ENCODE data around the gene LMTK2. TPM values are rescaled to one million over a fixed set of nuclear protein-coding genes. Genes with fewer than 3 reads are reported as not detected.

Gene LMTK2
- total RNA-seq, 4 donors from 2014 or later, result 22.5 to 31.7 (median 28.4) TPM

DNA sequence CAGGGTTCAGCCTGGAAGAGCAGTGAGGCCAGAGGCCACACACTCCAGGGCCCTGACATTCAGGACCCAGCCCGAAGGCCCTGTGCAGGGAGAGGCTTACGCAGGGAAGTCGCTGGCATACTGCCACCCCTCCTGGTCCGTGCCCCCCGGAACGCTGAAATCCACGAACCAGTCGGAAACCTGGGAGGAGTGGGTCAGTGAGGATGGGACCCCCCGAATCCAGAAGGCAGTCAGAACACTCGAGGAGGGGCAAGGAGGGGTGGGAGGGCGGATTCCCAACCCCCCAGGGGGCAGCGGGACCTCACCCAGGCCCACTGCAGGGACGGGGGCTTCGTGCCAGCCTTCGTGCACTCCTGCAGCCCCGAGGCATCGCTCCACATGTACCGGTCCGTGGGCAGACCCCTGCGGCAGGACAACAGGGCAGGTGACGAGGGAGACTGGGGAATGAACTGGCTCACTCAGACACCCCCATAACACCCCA is 118.1 kb downstream of the LMTK2 start:
- 91% methylated on average over 15 of the region's 21 CpGs for WGBS
- peaks cover 8 to 98% (median 90%) of the 10 kb centered on the region in 4 donors for H3K36me3 ChIP-seq
- H3K9me3 ChIP-seq, result no peaks in the 10 kb centered on the region
- H3K27me3 ChIP-seq, result no peaks in the 10 kb centered on the region
- intact Hi-C loops (cut with DNase I), result no loop called here
- no peaks in the 10 kb centered on the region for H3K4me1 ChIP-seq
- TF ChIP-seq, protein P1, sequence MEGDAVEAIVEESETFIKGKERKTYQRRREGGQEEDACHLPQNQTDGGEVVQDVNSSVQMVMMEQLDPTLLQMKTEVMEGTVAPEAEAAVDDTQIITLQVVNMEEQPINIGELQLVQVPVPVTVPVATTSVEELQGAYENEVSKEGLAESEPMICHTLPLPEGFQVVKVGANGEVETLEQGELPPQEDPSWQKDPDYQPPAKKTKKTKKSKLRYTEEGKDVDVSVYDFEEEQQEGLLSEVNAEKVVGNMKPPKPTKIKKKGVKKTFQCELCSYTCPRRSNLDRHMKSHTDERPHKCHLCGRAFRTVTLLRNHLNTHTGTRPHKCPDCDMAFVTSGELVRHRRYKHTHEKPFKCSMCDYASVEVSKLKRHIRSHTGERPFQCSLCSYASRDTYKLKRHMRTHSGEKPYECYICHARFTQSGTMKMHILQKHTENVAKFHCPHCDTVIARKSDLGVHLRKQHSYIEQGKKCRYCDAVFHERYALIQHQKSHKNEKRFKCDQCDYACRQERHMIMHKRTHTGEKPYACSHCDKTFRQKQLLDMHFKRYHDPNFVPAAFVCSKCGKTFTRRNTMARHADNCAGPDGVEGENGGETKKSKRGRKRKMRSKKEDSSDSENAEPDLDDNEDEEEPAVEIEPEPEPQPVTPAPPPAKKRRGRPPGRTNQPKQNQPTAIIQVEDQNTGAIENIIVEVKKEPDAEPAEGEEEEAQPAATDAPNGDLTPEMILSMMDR (IDR thresholded peaks at IDR 0.05), result no peak
- no peak for TF ChIP-seq POLR2AphosphoS5 (IDR thresholded peaks at IDR 0.05)
- TF ChIP-seq EP300 (IDR thresholded peaks at IDR 0.05), result no peak
- TF ChIP-seq POLR2A (IDR thresholded peaks at IDR 0.05; ENCODE audit: low read depth), result no peak
- no peak for DNase-seq (ENCODE audit: extremely low spot score)
- no peak overlapping the region for H3K27ac ChIP-seq (replicated peaks in 1 of 4)
- H3K4me3 ChIP-seq, result no peak overlapping the region

DNA sequence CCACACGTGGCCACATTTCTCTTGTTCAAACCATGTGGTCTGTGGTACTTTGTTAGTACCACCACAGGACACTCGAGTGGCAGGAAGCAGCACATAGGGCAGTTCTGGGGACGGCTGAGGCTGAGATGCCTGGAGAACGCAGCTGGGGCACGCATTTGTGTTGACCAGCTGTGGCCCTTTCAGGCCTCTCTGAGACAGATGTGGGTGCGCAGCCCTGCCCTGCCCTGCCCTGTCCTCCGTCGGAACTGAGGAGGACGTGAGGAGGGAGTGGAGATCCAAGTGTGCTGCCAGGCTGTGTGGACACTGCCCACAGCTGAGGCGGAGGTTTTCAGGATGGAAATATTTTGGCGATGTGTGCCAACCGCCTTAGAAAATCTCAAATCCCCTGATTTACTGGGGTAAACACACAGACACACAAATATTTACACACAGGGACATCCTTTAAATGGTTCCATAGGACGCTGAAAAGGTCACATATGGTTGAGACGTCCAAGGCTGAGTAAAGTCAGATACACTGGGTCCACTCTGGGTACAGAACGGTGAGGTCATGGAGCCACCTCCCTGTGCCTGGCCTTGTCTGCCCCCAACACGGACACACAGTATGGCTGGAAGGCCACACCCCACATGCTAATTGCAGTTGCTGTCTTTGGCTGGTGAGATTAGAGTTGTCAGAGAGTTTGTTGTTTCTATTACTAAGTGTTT is 119.4 kb downstream of the LMTK2 start:
- Histone ChIP-seq H3K27me3 (no peaks in the 10 kb centered on the region), H3K9me3 (no peaks in the 10 kb centered on the region), H3K36me3 (peaks cover 14 to 96% (median 91%) of the 10 kb centered on the region in 4 donors), H3K27ac (replicated peaks in 1 of 4) (no peak overlapping the region), H3K4me1 (no peaks in the 10 kb centered on the region), H3K4me3 (no peak overlapping the region)
- intact Hi-C loops (cut with DNase I), result no loop called here
- 90% methylated on average over 15 of the region's 16 CpGs for whole genome bisulfite sequencing
- TF ChIP-seq POLR2A (IDR thresholded peaks at IDR 0.05; ENCODE audit: low read depth), result no peak
- DNase-seq (ENCODE audit: extremely low spot score), result no peak

DNA sequence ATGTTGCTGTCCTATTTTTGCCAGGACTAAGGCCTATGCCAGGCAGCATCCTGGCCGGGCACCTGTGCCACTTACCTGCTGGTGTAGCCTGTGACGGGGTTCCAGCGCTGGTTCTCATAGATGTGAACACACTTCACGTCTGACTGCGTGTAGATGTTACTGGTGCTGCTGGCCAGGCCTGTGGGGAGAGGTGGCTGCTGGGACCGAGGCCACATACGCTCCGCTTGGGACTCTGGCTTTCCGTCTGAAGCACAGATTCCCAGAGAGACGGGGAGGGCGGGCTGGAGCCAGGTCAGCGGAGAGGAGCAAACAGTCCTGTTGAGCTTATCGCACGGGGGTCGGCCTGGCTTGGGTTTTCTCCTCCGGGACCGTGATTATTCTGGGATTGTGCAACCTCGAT is 121.3 kb downstream of the LMTK2 start:
- Histone ChIP-seq H3K4me1 (no peaks in the 10 kb centered on the region), H3K27me3 (no peaks in the 10 kb centered on the region), H3K9me3 (no peaks in the 10 kb centered on the region), H3K36me3 (peaks cover 6 to 95% (median 88%) of the 10 kb centered on the region in 4 donors), H3K4me3 (no peak overlapping the region), H3K27ac (replicated peaks in 1 of 4) (no peak overlapping the region)
- no peak for TF ChIP-seq POLR2AphosphoS5 (IDR thresholded peaks at IDR 0.05)
- TF ChIP-seq EP300 (IDR thresholded peaks at IDR 0.05), result no peak
- TF ChIP-seq, protein P1 (IDR thresholded peaks at IDR 0.05), result no peak
- no peak for TF ChIP-seq POLR2A (IDR thresholded peaks at IDR 0.05; ENCODE audit: low read depth)
- intact Hi-C loops (cut with DNase I), result no loop called here
- no peak for DNase-seq (ENCODE audit: extremely low spot score)
- WGBS, result 95% methylated on average over 14 of the region's 18 CpGs

DNA sequence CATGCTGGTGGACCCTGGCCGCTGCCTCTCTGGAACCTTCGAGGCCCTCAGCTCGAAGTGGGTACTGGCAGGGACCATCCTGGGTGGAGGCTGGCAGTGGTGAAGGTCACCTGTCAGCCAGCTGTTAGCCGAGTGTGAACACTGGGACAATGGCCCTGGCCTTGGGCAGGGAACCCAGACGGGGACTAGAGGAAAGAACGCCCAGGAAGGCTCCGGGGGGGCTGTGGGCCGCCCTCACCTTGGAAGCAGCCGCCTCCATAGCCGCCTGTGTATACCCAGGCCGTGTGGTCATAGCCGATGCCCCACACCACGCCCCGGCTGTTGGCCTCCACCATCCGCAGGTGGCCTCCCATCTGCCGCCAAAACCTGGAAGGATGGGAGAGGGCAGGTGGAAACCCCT is 122.1 kb downstream of the LMTK2 start:
- Histone ChIP-seq H3K27ac (replicated peaks in 1 of 4) (no peak overlapping the region), H3K9me3 (no peaks in the 10 kb centered on the region), H3K36me3 (peaks cover 12 to 95% (median 90%) of the 10 kb centered on the region in 4 donors), H3K4me1 (no peaks in the 10 kb centered on the region), H3K27me3 (no peaks in the 10 kb centered on the region), H3K4me3 (no peak overlapping the region)
- intact Hi-C loops (cut with DNase I), result no loop called here
- 92% methylated on average over 10 of the region's 16 CpGs for WGBS
- no peak for DNase-seq (ENCODE audit: extremely low spot score)
- TF ChIP-seq POLR2AphosphoS5 (IDR thresholded peaks at IDR 0.05) (no peak), POLR2A (IDR thresholded peaks at IDR 0.05; ENCODE audit: low read depth) (no peak), EP300 (IDR thresholded peaks at IDR 0.05) (no peak)
- TF ChIP-seq, protein P1 (IDR thresholded peaks at IDR 0.05), result no peak

DNA sequence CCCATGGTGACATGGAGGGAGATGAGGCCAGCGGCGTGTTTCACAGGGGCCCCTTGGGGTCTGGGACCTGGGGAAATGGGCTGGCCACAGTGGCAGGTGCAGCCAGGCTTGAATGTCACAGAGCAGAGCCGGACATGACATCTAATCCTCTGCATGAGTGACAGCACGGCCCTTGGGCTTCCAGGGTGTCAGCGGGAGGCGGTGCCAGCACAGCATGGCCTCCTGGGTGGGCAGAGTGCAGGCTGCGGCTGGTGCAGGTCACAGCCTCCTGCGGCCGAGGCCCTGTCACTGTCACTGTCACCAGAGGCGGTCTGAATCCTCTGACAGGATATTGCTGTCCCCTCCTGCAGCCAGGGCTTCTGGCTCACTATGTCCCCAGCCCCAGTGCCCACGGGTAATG is 122.8 kb downstream of the LMTK2 start:
- H3K36me3 ChIP-seq, result peaks cover 12 to 95% (median 90%) of the 10 kb centered on the region in 4 donors
- TF ChIP-seq POLR2AphosphoS5 (IDR thresholded peaks at IDR 0.05) (no peak), EP300 (IDR thresholded peaks at IDR 0.05) (no peak), POLR2A (IDR thresholded peaks at IDR 0.05; ENCODE audit: low read depth) (no peak)
- TF ChIP-seq, protein P1 (IDR thresholded peaks at IDR 0.05), result no peak

More for the DNA sequence above, 122.8 kb downstream of the LMTK2 start:
- Histone ChIP-seq H3K4me3 (no peak overlapping the region), H3K27me3 (no peaks in the 10 kb centered on the region), H3K4me1 (no peaks in the 10 kb centered on the region), H3K9me3 (no peaks in the 10 kb centered on the region), H3K27ac (replicated peaks in 1 of 4) (no peak overlapping the region)
- no peak for DNase-seq (ENCODE audit: extremely low spot score)
- intact Hi-C loops (cut with DNase I), result no loop called here
- WGBS, result 67% methylated on average over 1 of the region's 11 CpGs
